H1 (cell line): ENCODE results near the gene UBL4B. TPM values are rescaled to one million over a fixed set of nuclear protein-coding genes. Genes with fewer than 3 reads are reported as not detected.

Experiments
- CTCF ChIA-PET: fragments of 300-600 bp; sonication (Branson Sonifier 250); formaldehyde crosslinking; loops from one replicate; lab custom pipeline; 2021; ENCODE audit not compliant: partially characterized antibody; lab: Charles Lee
- POLR2A ChIA-PET: fragments of 300-600 bp; sonication (Branson Sonifier 250); formaldehyde crosslinking; loops from one replicate; lab custom pipeline; 2021; ENCODE audit warnings: inconsistent platforms; ENCODE audit not compliant: partially characterized antibody; lab: Charles Lee
- DNase-seq, 2 experiments: peaks; one replicate each; pipeline versions ENCODE4 v3.0.0 to v3.0.0-alpha.2; 2010 to 2022; ENCODE audit warnings: low spot score in 2 of 2, low read depth in 1 of 2, mixed read lengths in 1 of 2
- FAIRE-seq: peaks from 2 replicates; lab custom pipeline; 2011; peaks lifted over from hg19 to GRCh38; lab: Jason Lieb, UNC
- H2AFZ ChIP-seq: 2 replicates; pipeline ENCODE4 v1.8.1; 2012; ENCODE audit warnings: low read length, inconsistent platforms
- H2AK5ac ChIP-seq: 2 replicates; pipeline ENCODE4 v1.6.1; 2013; ENCODE audit warnings: low read depth, low read length
- H2BK120ac ChIP-seq: replicated peaks from 2 replicates; pipeline ENCODE3; 2013; ENCODE audit warnings: low read depth, low read length, inconsistent platforms
- H2BK12ac ChIP-seq: 2 replicates; pipeline ENCODE4 v1.6.1; 2013; ENCODE audit warnings: low read depth, low read length
- H2BK15ac ChIP-seq: 2 replicates; pipeline ENCODE4 v1.6.1; 2013; ENCODE audit warnings: low read length
- H2BK20ac ChIP-seq: 2 replicates; pipeline ENCODE4 v1.6.1; 2013; ENCODE audit warnings: low read length
- H2BK5ac ChIP-seq: 2 replicates; pipeline ENCODE4 v1.6.1; 2013; ENCODE audit warnings: low read depth, low read length
- H3K14ac ChIP-seq: 2 replicates; pipeline ENCODE4 v1.6.1; 2013; ENCODE audit warnings: inconsistent platforms; ENCODE audit not compliant: insufficient read length
- H3K18ac ChIP-seq: 2 replicates; pipeline ENCODE4 v1.6.1; 2013; ENCODE audit warnings: low read length; ENCODE audit errors: extremely low read depth
- H3K23ac ChIP-seq: 2 replicates; pipeline ENCODE4 v1.6.1; 2013; ENCODE audit warnings: inconsistent platforms; ENCODE audit not compliant: insufficient read length
- H3K23me2 ChIP-seq: 2 replicates; pipeline ENCODE4 v1.6.1; 2013; ENCODE audit warnings: low read depth, low read length
- H3K27ac ChIP-seq: 2 replicates; pipeline ENCODE4 v1.6.1; 2011; ENCODE audit warnings: low read depth, low read length, inconsistent platforms
- H3K27me3 ChIP-seq, 4 experiments: replicated peaks in 1 of 4; 1 replicate in 1 of 4; 2 replicates in 3 of 4; pipeline versions ENCODE4 v1.6.1 to v1.8.1; 2011 to 2013; ENCODE audit warnings: low read length in 3 of 4, mild to moderate bottlenecking in 3 of 4, inconsistent platforms in 2 of 4, mixed read lengths in 2 of 4, moderate library complexity in 1 of 4; ENCODE audit not compliant: control insufficient read depth in 3 of 4, insufficient read depth in 3 of 4; ENCODE audit errors: extremely low read depth in 1 of 4
- H3K36me3 ChIP-seq, 4 experiments: 2 replicates each; pipeline versions ENCODE4 v1.6.1 to v1.8.1; 2011 to 2013; ENCODE audit warnings: mild to moderate bottlenecking in 4 of 4, low read length in 3 of 4, moderate library complexity in 2 of 4, control low read depth in 1 of 4, inconsistent platforms in 1 of 4; ENCODE audit not compliant: insufficient read depth in 4 of 4, control insufficient read depth in 2 of 4
- H3K4ac ChIP-seq: replicated peaks from 2 replicates; pipeline ENCODE3; 2013; ENCODE audit warnings: low read length, low read depth, mixed read lengths, inconsistent platforms; ENCODE audit not compliant: insufficient read length
- H3K4me1 ChIP-seq, 4 experiments: replicated peaks in 1 of 4; 1 replicate in 1 of 4; 2 replicates in 3 of 4; pipeline versions ENCODE4 v1.6.1 to v1.8.1; 2011 to 2013; ENCODE audit warnings: low read length in 3 of 4, inconsistent platforms in 2 of 4, mixed read lengths in 1 of 4; ENCODE audit not compliant: insufficient read depth in 4 of 4, control insufficient read depth in 3 of 4
- H3K4me2 ChIP-seq, 2 experiments: 2 replicates each; pipeline versions ENCODE4 v1.6.1 to v1.8.1; 2011 to 2013; ENCODE audit warnings: low read depth in 2 of 2, low read length in 2 of 2, control low read depth in 1 of 2, inconsistent platforms in 1 of 2, mild to moderate bottlenecking in 1 of 2; ENCODE audit not compliant: insufficient read depth in 1 of 2
- H3K4me3 ChIP-seq, 4 experiments: fragments of 200-600, 300-600 bp in 1 of 4; sonication (generic), shearing (Covaris generic), sonication (Bioruptor Twin) in 1 of 4; 2 replicates each; pipeline versions ENCODE4 v1.5.1 to v1.8.1; 2011 to 2016; ENCODE audit warnings: low read length in 4 of 4, low read depth in 3 of 4, control low read depth in 2 of 4, inconsistent platforms in 2 of 4, mild to moderate bottlenecking in 2 of 4, mixed read lengths in 1 of 4, moderate library complexity in 1 of 4; ENCODE audit not compliant: insufficient read depth in 2 of 4; ENCODE audit errors: extremely low read depth in 1 of 4
- H3K56ac ChIP-seq: replicated peaks from 2 replicates; pipeline ENCODE3; 2013; ENCODE audit warnings: low read depth, mild to moderate bottlenecking, mixed read lengths, low read length, inconsistent platforms; ENCODE audit not compliant: insufficient read length
- H3K79me1 ChIP-seq: 2 replicates; pipeline ENCODE4 v1.6.1; 2013; ENCODE audit warnings: low read depth, low read length, control low read depth
- H3K79me2 ChIP-seq, 2 experiments: 2 replicates each; pipeline versions ENCODE4 v1.6.1 to v1.8.1; 2012 to 2013; ENCODE audit warnings: low read length in 2 of 2, mild to moderate bottlenecking in 2 of 2, inconsistent platforms in 1 of 2; ENCODE audit not compliant: insufficient read depth in 2 of 2, control insufficient read depth in 1 of 2
- H3K9ac ChIP-seq, 4 experiments: replicated peaks in 1 of 4; 1 replicate in 1 of 4; 2 replicates in 3 of 4; pipeline versions ENCODE4 v1.6.1 to v1.8.1; 2011 to 2013; ENCODE audit warnings: low read depth in 3 of 4, low read length in 3 of 4, control low read depth in 2 of 4, mild to moderate bottlenecking in 2 of 4, moderate library complexity in 2 of 4, inconsistent platforms in 1 of 4; ENCODE audit errors: extremely low read depth in 1 of 4
- H3K9me3 ChIP-seq, 2 experiments: 2 replicates each; pipeline versions ENCODE4 v1.6.1 to v1.8.1; 2012 to 2013; ENCODE audit warnings: mild to moderate bottlenecking in 2 of 2, moderate library complexity in 2 of 2, control low read depth in 1 of 2, inconsistent platforms in 1 of 2, low read depth in 1 of 2, low read length in 1 of 2, mixed read lengths in 1 of 2; ENCODE audit not compliant: insufficient read depth in 2 of 2
- H4K20me1 ChIP-seq, 2 experiments: replicated peaks in 1 of 2; 2 replicates each; pipeline versions ENCODE3 to v1.8.1; 2011 to 2013; ENCODE audit warnings: inconsistent platforms in 2 of 2, low read length in 2 of 2, mild to moderate bottlenecking in 1 of 2; ENCODE audit not compliant: insufficient read depth in 2 of 2, control insufficient read depth in 1 of 2
- H4K5ac ChIP-seq: 2 replicates; pipeline ENCODE4 v1.6.1; 2013; ENCODE audit warnings: low read length, low read depth, mixed read lengths, inconsistent platforms; ENCODE audit not compliant: insufficient read length
- H4K8ac ChIP-seq: 2 replicates; pipeline ENCODE4 v1.8.0; 2013; ENCODE audit warnings: mild to moderate bottlenecking, moderate library complexity, low read length, inconsistent platforms; ENCODE audit not compliant: insufficient read depth; ENCODE audit errors: extremely low read depth
- H4K91ac ChIP-seq: replicated peaks from 2 replicates; pipeline ENCODE3; 2013; ENCODE audit warnings: low read length, mixed read lengths, inconsistent platforms; ENCODE audit not compliant: insufficient read length
- EP300 ChIP-seq, 2 experiments: IDR thresholded peaks; 1 replicate in 1 of 2; 2 replicates in 1 of 2; pipeline ENCODE4 v1.6.1; 2011 to 2012; ENCODE audit warnings: low read depth in 2 of 2, low read length in 2 of 2, mild to moderate bottlenecking in 2 of 2, borderline replicate concordance in 1 of 2, inconsistent platforms in 1 of 2, moderate library complexity in 1 of 2
- HDAC2 ChIP-seq, 2 experiments: fragments of 300-600 bp in 1 of 2; sonication (generic) in 1 of 2; IDR thresholded peaks; 2 replicates each; pipeline ENCODE4 v1.6.1; 2011 to 2012; ENCODE audit warnings: low read depth in 2 of 2, low read length in 2 of 2, mild to moderate bottlenecking in 2 of 2, moderate library complexity in 2 of 2, borderline replicate concordance in 1 of 2, inconsistent platforms in 1 of 2
- KDM4A ChIP-seq: IDR thresholded peaks from one replicate; pipeline ENCODE4 v1.7.1; 2012; ENCODE audit warnings: low read depth, mild to moderate bottlenecking, moderate library complexity, low read length, inconsistent platforms; ENCODE audit not compliant: severe bottlenecking
- KDM5A ChIP-seq: fragments of 200-600 bp; IDR thresholded peaks from 2 replicates; pipeline ENCODE4 v1.7.1; 2012; ENCODE audit warnings: mild to moderate bottlenecking, low read length, inconsistent platforms, mixed read lengths
- MAFK ChIP-seq: IDR thresholded peaks from 2 replicates; pipeline ENCODE4 v1.6.1; 2012; ENCODE audit warnings: low read depth, mild to moderate bottlenecking, improper control_type of control experiment, low read length
- NRF1 ChIP-seq: IDR thresholded peaks from 2 replicates; pipeline ENCODE4 v1.6.1; 2011; ENCODE audit warnings: mild to moderate bottlenecking, low read depth, low read length, improper control_type of control experiment
- PHF8 ChIP-seq: fragments of 200-600 bp; sonication (generic); conservative IDR thresholded peaks from 2 replicates; pipeline ENCODE4 v1.7.1; 2012; ENCODE audit warnings: low read depth, mild to moderate bottlenecking, inconsistent platforms, low read length, moderate library complexity
- POU5F1 ChIP-seq: IDR thresholded peaks from 2 replicates; pipeline ENCODE4 v1.6.1; 2011; ENCODE audit warnings: low read depth, mild to moderate bottlenecking, low read length, moderate library complexity
- SIX5 ChIP-seq: IDR thresholded peaks from 2 replicates; pipeline ENCODE4 v1.6.1; 2011; ENCODE audit warnings: mild to moderate bottlenecking, low read depth, low read length
- SP4 ChIP-seq: IDR thresholded peaks from 2 replicates; pipeline ENCODE4 v1.6.1; 2012; ENCODE audit warnings: low read length, inconsistent platforms
- SUZ12 ChIP-seq: fragments of 200-600 bp; sonication (generic); IDR thresholded peaks from 2 replicates; pipeline ENCODE4 v1.6.1; 2012; ENCODE audit warnings: mild to moderate bottlenecking, inconsistent platforms, low read length, moderate library complexity, mixed read lengths
- TCF12 ChIP-seq: IDR thresholded peaks from 2 replicates; pipeline ENCODE4 v1.6.1; 2011; ENCODE audit warnings: low read depth, mild to moderate bottlenecking, low read length
- WGBS, 2 experiments: shearing (Covaris generic) in 1 of 2; methylation state at CpG; one replicate each; pipeline versions ENCODE4 v1.1.6 to v1.1.7; 2013 to 2015; ENCODE audit warnings: low lambda C conversion rate in 2 of 2, mixed read lengths in 2 of 2, inconsistent platforms in 1 of 2, low coverage in 1 of 2, missing lambda C conversion rate in 1 of 2; ENCODE audit not compliant: insufficient replicate concordance in 2 of 2, insufficient coverage in 1 of 2, insufficient read length in 1 of 2; ENCODE audit errors: extremely low coverage in 1 of 2, missing lambda C conversion rate in 1 of 2; 5-methylcytosine and 5-hydroxymethylcytosine counted together
- polyA plus RNA-seq, 7 experiments: library from polyadenylated mRNA; depleted of rRNA in 3 of 7; stranded (reverse) in 5 of 7; unstranded in 2 of 7; fragments of >200 nt in 5 of 7; fragments of 200-250 nt in 2 of 7; gene quantifications; 1 replicate in 5 of 7; 2 replicates in 1 of 7; 4 replicates in 1 of 7; pipeline versions ENCODE4 v1.2.1 to v1.2.3, GENCODE V29; 2011 to 2013; ENCODE audit warnings: missing spikeins in 2 of 7, mixed read lengths in 2 of 7
- total RNA-seq: library from RNA; stranded (reverse); fragmentation: NEBNext Ultra II Directional; extraction: Animal tissue kit (Norgen Biotek cat#: 25700); gene quantifications from 2 replicates; pipeline ENCODE4 v1.2.1, GENCODE V29; 2021
- TF ChIP-seq, protein P1 (sequence below): IDR thresholded peaks from 2 replicates; pipeline ENCODE4 v1.6.1; 2012; ENCODE audit warnings: inconsistent platforms

The UBL4B gene
- total and polyA plus RNA-seq, 2 of the 8 experiments (the other 6 are each of a cell fraction or from before 2014, with no cell fraction given), result 0.11 TPM; not detected in 1

- Histone ChIP-seq H3K27ac (no peak overlapping the region), H3K23ac (no peak overlapping the region), H4K20me1 (no peaks in the 10 kb centered on the region), H3K18ac (no peak overlapping the region), H4K91ac (no peak overlapping the region), H3K4me1 (peaks cover 12 to 27% (median 20%) of the 10 kb centered on the region in 4 experiments), H3K23me2 (peaks cover 2% of the 10 kb centered on the region; the same call in 1 of the 2 replicates), H2BK12ac (no peak overlapping the region), H3K79me2 (no peaks in the 10 kb centered on the region), H2BK5ac (no peak overlapping the region), H3K4me3 (no peak overlapping the region), H2AFZ (no peak overlapping the region), H4K8ac (no peak overlapping the region), H3K9me3 (no peaks in the 10 kb centered on the region), H2BK120ac (no peak overlapping the region), H3K14ac (no peak overlapping the region), H3K27me3 (peaks cover 2 to 12% (median 9%) of the 10 kb centered on the region in 4 experiments; a peak in 5 of 7 replicates), H4K5ac (no peak overlapping the region), H3K9ac (no peak overlapping the region), H3K4ac (no peak overlapping the region), H3K79me1 (no peaks in the 10 kb centered on the region), H2BK20ac (no peak overlapping the region), H3K4me2 (no peak overlapping the region), H2BK15ac (no peak overlapping the region), H3K56ac (no peak overlapping the region), H3K36me3 (no peaks in the 10 kb centered on the region), H2AK5ac (no peak overlapping the region)
- ChIA-PET CTCF (interaction anchor here (0.6 to 3.0 kb wide), 12 partner anchors 9 to 332 kb away, joined by 3 to 12 read pairs (median 4); partner anchors contain the start of gene SLC6A17), POLR2A (interaction anchor here (1.0 kb wide), 1 partner anchor 32 kb away, joined by 3 read pairs; no protein-coding TSS in a partner anchor)
- DNase-seq (no peak), FAIRE-seq (no peak)
- 99% methylated on average over 4 of the region's 4 CpGs; no CpG with 5 or more reads in 1 of the 2 experiments for WGBS, 2 experiments
- TF ChIP-seq SIX5 (no peak), NRF1 (no peak), SP4 (no peak), MAFK (no peak), HDAC2 (IDR thresholded peaks at IDR 0.05; ENCODE audit: borderline replicate concordance in 1 of 2, low read depth in 2 of 2, low read length in 2 of 2) (no peak), SUZ12 (no peak), KDM4A (no peak), EP300 (IDR thresholded peaks at IDR 0.05; ENCODE audit: borderline replicate concordance in 1 of 2, low read depth in 2 of 2, low read length in 2 of 2) (no peak), PHF8 (no peak), POU5F1 (no peak), TCF12 (no peak), KDM5A (no peak)
- TF ChIP-seq, protein P1, sequence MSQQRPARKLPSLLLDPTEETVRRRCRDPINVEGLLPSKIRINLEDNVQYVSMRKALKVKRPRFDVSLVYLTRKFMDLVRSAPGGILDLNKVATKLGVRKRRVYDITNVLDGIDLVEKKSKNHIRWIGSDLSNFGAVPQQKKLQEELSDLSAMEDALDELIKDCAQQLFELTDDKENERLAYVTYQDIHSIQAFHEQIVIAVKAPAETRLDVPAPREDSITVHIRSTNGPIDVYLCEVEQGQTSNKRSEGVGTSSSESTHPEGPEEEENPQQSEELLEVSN, result no peak
Observed at GRCh38 chr1:110133436-110133835, 21.2 kb downstream of the UBL4B start.
